CD4-positive, alpha-beta T cell treated with Interleukin-21 for 1 hour (primary cell): ENCODE measurements around the gene EXOC3L4.

Experiments
- DNase-seq: peaks from one replicate; pipeline ENCODE4 v3.0.0-alpha.2; 2020

The EXOC3L4 gene

GRCh38 chr14:103156651-103157378 is 62.3 kb downstream of the EXOC3L4 start:
- DNase-seq, result no peak

- no peak for DNase-seq
These were observed 63.4 kb downstream of the EXOC3L4 start for GRCh38 chr14:103157969-103158368.

GRCh38 chr14:103158688-103159087 is 64.2 kb downstream of the EXOC3L4 start:
- DNase-seq, result no peak
